ENCODE measurements around the gene SYCE3.
"Not testable (repeated sequence)": the region's sequence is repeated elsewhere in the genome, so short reads cannot be mapped to it uniquely, and the experiment has no call there.

SYCE3 gene

DNA sequence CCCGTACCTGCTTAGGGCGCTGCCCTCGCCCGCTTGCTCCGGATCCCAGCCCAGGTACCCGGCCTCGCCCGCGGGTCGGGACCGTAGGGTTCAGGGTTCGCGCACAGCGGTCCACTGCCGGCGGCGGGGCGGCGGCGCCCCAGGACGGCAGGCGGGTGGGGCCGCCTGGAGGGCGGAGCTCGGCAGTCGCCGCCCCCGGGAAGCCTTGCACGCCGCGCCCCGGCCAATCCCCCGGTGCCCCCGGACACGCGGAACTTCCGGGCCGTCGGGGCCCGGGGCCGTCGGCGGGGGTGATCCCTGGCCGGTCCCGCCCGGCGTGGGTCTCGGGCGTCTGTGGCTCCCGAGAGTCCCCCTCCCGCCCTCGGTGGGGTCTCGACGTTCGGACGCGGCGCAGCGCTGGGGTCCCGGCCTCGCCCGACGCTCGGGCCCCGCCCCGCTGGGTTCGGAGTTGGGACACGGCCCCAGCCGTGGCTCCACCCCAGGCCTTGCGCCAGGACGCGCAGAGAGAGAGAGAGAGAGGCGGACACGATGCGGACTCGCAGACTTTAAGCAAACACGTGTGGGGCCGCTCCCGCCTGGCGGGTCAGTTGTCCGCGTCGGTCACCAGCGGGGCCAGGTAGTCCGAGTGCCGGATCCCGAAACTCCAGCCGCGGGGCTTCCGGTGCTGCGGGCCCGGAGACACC lies 32.7 kb downstream of the SYCE3 start, which contains the start of gene TYMP:
TYMP (minus strand) TSS at position 116 of the 683 bp plus-strand sequence. CDS start 303 bp downstream, outside the sequence.
- no peak for DNase-seq

DNA sequence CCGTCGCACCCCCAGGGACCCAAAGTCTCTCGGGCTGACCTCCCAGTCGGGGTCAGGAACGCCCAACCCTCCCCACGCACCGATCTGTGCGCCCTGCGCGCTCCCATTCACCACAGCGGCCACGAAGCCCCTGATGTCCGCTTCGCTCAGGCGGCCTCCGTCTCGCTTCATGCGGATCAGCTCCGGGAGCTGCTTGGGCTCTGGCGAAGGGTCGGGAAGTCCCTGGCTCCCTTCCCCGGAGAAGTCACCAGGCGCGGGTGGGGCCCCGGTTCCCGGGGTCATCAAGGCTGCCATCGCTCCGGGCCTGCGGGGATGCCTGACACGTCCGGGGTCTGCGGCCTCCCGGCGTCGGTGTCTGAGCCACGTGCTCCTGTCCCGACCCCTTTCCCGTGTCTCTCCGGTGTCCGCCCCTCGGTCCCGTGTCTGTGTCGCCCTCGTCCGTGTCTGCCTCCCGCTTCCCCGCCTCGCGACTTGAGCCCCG lies 33.3 kb downstream of the SYCE3 start:
- DNase-seq: no peak

DNA sequence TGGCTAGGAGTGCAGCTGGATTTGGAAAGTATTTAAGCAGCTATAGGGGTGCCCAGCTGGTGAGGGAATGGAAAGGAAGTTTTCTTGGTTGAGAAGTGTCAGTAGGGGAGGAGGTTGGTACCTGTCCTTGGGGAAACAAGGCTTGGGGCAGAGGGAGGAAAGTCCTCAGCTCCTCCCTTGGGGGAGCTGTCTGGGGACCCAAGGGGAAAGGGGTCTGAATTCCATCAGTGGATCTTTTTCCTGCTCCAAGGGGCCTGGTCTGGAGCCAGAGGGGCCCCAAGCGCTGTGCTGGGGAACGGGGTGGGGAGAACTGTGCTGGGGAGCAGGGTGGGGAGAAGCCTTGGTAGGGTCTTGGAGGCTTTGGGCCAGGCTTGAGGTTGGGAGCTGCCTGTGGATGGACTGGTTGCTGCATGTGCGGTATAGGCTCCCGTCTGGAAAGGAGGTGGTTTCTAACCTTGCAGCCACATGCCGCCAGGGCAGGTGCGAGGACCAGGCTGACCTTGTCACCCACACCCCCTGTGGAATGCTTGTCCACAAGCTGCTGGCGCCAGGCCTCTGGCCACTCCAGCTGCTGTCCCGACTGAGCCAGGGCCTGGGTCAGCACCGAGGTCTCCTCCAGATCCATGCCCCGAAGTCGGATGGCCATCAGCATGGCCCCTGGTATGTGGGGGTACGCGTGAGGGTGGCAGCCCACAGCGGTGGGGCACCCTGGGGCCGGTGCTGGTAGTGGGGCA lies 33.9 kb downstream of the SYCE3 start:
- DNase-seq: no peak

DNA sequence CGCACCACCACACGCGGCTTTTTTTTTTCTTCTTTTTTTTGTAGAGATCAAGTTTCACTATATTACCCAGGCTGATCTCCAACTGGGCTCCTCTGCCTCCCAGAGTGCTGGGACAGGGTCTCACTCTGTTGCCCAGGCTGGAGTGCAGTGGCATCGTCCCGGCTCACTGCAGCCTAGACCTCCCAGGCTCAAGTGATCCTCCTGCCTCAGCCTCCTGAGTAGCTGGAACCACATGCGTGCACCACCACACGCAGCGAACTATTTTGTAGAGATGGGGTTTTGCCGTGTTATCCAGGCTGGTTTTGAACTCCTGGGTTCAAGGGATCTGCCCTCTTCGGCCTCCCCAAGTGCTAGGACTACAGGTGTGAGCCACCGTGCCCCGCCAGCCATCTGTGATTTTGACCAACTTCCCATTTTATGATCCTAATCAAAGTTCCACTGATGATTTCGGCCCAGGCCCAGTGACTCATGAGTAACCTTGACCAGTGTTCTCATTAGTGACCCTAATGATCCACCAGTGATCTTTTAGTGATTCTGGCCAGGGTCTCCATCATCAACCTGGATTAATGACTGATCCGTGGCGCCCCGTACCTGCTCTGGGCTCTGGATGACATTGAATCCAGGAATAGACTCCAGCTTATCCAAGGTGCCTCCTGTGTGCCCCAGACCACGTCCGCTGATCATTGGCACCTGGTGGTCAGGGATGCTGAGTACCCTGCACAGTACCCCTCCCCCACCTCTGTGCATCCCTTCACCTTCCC lies 34.6 kb downstream of the SYCE3 start:
- DNase-seq: no peak

DNA sequence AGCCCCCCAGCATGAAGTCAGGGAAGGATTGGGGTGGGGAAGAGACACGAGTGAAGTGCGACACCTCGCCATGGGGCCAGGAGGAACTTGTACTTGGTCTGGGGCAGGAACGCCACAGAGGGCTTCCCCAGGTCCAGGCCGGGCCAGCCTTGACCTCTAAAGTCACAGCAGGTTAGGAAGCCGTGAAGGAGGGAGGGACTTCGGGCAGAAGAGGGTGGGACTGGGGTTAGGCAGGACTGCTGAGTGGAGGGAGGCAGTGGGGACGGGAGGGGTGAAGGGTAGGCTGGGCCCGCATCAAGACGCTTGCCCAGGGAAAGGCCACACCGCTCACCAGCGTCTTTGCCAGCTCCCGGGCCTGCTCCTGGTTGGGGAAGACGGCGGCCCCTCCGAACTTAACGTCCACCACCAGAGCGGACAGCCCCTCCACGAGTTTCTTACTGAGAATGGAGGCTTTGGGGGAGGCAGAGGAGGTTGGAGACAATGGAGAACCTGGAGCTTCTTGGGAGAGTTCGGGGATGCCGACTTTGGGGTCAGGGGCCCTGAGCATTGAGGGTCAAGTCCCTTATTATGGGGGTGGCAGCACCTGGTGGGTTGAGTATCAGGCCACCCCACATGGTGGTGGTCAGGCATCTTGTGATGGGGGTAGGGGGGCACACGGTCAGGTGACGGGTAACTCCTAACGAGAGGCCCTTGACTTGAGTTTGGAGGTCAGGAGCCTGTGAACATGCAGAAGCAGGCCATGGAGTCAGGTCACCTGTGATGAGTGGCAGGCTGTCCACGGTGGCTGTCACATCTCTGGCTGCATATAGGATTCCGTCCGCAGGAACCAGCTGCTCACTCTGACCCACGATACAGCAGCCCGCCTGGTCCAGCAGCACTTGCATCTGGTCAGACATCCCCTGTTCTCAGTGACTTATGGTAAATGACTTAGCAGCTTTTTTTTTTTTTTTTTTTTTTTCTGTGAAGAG lies 35.6 kb downstream of the SYCE3 start:
- DNase-seq: no peak

DNA sequence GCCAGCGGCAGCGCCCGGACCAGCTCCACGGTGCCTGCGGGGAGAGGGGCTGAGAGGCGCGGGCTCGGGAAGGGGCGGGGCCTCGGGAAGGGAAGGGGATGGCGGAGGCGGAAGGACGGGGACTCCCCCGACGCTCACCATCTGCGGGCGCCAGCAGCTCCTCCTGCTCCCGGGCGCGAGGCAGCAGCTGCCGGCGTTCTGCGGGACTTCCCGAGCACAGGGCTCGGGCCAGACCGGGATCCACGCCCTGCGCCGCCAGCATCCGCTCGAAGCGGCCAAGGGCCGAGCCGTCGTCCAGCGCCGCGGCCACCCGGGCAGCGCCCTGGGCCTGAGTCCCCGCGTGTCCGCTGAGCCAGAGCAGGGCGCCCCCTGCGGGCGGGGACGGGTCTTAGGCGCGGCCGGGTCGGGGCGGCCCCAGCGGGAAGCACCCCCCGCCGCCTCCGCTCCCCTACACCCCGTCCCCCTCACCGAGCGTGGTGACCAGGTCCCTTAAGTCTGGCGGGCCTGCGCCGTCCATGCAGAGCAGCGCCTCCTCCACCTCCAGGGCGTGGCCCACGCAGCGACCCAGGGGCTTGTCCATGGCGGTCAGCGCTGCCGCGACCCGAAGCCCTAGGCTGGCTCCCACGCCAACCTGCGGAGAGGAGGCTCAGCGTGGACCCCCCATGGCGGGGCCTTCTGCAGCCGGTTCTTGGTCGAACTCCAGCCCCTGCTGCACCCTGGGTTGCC lies 36.4 kb downstream of the SYCE3 start:
- DNase-seq: peak; percentile 51

DNA sequence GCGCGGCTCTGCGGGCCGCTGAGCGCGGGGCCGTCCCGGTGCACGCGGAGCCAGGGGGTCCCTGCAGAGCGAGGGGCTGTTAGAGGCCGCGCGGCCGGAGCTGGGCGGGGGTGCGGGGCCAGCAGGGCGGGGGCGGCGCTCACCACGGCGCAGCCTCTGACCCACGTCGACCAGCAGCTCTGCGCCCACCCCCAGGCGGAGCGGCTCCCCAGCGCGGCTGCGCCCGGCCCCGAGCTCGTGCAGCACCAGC lies 36.9 kb downstream of the SYCE3 start:
- DNase-seq: no peak

DNA sequence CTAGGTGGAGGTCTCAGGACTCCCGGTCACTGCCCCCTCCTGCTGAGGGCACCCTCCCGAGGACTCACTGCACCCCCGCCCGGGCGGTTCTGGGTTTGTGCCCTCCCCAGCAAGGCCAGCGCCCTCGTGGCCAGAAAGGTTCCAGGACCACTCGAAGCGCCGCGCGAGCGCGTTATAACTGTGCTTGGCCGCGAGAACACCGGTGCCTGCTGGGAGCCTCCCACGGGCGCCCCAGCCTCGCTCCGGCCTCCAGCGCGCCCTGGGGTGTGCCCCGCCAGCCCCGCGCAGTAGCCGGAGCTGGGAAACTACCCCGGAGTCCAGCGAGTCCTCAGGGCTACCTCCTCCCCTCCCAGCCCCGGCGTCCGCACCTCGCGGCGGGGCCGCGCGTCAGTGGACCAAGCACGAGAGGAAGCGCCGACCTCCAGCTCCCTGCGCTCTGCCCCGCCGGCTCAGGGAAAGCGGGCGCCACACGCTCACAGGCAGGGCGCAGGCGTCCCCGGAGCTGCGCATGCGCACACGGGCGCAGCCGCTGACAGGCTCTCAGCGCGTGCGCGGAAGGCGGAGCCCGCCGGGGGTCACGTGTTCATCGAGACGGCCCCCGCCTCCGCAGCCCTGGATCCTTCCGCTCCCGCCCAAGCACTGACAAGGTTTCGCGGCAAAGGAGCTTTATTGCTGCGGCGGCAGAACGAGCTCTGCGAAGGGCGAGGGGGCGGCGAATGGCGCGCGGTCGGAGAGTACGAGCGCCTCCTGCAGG lies 37.4 kb downstream of the SYCE3 start, which contains the start of gene SCO2:
SCO2 (minus strand) TSS at position 495 of the 754 bp plus-strand sequence. CDS start 1,187 bp downstream, outside the sequence.
- DNase-seq: peak; percentile 94

DNA sequence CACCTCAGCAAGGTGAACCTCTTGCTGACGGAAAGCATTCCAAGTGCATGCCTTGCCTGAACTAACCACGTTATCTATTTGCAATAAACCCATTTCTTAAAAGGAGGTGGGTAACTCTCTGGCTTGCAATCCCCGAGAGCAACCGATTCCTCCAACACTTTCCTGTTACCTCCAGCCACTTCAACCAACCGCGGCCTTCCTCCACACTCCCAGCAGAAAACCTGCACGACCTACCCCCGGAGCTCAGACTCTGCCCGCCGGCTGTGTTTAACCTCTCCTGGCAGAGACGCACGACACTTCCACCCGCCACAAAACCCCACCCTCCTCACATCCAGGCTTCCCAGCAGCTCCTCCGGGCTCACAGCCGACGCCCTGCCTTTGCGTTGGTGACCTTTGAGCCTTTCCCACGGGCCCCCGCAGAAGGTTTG lies 38.0 kb downstream of the SYCE3 start:
- DNase-seq: no peak

DNA sequence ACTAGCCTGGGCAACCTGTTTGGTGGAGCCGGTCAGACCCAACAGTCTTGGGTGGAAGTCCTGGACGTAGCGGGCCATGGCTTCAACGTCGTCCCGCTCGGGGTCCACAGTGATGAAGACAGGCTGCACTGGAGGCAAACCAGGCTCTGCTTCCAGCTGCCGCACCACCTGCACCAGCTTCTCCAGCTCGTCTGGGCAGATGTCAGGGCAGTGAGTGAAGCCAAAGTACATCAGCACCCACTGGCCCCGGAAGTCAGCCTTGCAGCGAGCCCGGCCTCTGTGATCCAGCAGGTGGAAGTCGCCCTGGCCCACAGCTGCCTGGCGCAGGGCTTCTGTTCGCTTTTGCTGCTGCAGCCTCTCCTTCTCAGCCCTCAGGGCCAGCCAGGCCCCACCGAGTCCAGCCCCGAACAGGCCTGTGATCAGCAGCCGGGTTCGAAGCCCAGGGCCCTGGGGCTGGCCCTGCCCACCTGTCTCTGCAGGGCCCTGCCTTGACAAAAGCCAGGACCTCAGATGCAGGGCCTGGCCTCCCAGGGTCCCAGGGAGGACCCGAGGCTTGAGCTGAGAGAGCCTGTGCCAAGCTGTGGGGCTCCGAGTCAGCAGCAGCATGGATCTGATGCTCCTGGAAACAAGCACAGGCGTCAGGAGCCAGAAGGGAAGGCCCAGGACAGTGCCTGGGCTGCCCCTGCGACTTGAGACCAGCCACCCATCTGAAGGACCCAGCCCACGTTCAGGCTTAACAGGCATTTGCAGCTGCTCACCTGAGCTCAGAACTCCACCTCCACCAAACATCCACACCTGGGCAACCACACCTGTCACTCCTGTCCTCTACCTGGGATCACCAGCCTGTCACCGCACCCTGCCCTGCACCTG lies 38.7 kb downstream of the SYCE3 start:
- peak; percentile 55 for DNase-seq

DNA sequence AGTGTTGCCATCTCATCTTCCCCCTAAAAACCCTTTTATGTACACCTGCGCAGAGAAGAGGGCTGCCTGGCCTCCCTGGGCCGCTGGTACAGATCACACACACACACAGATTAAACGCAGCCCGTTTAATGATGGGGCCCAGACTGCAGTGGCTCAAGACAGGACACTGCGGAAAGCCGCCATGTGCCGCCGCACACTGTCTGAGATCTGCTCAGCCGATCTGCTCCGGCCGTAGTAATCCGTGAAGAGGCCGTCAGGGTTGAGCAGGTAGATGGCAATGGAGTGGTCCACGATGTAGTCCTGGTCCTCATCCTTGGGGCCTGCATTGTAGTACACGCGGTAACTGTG lies 39.3 kb downstream of the SYCE3 start:
- no peak for DNase-seq

DNA sequence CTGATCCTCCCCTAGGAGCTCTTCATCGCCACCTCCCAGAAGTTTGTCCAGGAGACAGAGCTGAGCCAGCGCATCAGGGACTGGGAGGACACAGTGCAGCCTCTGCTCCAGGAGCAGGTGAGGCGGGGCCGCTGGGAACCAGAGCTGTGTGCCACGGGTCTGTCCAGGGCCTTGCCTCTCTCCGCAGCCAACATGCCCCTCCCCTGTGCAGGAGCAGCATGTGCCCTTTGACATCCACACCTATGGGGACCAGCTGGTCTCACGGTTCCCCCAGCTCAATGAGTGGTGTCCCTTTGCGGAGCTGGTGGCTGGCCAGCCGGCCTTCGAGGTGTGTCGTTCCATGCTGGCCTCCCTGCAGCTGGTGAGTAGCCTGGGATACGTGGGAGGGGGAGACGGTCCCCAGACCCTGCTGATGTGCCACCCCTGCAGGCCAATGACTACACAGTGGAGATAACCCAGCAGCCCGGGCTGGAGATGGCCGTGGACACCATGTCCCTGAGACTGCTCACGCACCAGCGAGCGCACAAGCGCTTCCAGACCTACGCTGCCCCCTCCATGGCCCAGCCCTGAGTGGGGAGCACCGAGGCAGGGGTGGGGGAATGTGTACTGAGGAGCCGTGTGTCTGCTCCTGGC lies 39.8 kb downstream of the SYCE3 start:
- no peak for DNase-seq

DNA sequence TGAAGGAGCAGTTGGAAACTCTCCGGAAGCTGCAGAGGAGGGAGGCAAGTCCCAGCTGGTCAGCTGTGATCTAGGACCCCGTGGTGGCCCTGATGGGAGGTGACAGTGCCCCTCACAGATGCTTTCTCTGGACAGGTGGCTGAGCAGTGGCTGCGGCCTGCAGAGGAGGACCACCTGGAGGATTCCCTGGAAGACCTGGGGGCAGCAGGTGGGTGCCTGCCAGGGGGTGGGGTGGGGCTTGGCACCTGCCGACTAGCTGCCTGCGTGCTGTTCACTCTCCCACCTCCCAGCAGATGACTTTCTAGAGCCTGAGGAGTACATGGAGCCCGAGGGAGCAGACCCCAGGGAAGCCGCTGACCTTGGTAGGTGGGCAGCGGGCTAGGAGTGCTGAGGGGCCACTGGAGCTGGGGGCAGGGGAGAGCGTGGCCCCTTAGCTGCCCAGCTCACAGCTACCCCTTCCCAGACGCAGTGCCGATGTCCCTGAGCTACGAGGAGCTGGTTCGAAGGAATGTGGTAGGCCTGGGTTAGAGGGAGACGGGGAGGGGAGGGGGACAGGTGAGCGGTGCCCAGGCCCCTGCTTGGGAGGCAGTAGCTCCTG lies 40.4 kb downstream of the SYCE3 start:
- no peak for DNase-seq

DNA sequence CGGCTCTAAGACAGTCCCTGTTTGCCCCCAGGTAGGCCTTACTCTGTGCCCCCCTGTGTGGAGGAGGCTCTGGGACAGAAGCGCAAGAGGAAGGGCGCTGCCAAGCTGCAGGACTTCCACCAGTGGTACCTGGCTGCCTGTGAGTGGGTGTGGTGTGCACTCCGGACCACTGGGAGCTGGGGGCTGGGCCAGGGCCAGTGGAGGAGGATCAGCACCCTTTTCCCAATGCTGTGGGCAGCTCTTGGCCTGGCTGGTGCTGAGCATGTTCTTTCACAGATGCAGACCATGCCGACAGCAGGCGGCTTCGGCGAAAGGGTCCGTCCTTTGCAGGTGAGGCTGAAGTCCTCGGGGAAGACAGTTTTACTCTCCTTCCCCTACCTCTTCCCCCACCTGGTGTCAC lies 41.0 kb downstream of the SYCE3 start:
- no peak for DNase-seq

DNA sequence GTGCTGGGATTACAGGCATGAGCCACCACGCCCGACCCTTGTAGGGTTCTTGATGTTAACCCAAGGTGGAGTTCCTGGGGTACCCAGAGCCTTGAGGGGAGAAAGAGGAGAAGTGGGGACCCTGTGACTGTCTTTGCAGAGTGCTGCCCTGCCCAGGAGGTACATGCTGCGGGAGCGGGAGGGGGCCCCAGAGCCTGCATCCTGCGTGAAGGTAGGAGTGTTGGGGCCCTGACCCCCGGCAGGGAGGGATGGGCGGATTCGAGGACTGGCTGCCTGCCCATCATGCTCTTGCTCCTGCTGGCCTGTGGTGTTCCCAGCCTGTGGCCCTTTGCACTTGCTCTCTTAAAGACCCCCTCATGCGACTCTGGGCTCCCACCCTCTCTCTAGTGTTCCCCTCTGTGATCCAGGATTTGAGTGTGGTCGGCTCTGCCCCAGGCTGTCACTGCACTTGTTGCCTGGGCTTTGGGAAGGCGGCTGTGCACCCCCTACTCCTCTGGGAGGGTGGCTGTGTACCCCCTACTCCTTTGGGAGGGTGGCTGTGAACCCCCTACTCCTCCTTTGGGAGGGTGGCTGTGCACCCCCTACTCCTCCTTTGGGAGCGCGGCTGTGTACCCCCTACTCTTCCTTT lies 41.8 kb downstream of the SYCE3 start:
- no peak for DNase-seq

DNA sequence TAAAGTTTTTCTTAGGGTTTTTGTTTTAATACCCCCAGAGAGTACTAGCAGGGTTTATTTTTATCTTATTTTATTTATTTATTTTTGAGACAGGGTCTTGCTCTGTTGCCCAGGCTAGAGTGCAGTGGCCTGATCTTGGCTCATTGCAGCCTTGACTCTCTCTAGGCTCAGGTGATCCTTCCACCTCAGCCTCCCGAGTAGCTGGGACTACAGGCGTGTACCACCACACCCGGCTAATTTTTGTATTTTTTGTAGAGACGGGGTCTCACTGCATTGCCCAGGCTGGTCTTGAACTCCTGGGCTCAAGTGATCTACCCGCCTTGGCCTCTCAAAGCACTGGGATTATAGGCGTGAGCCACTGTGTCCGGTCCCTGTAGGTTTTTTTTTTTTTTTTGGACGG lies 42.5 kb downstream of the SYCE3 start:
- not testable (repeated sequence) for DNase-seq

DNA sequence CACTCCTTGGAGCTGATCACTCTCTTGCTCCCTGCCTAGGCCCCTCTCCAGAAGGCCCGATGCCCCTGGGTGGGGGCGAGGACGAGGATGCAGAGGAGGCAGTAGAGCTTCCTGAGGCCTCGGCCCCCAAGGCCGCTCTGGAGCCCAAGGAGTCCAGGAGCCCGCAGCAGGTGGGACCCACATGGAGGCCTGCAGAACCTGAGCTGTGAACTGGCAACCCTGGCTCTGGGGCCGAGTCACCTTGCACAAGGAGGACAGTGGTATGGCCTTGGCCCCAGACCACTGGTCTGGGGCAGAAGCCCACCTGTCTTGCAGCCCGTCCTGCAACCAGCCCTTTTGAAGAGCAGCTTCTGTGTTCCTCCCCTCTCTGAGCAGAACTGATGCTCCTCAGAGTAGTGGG lies 43.6 kb downstream of the SYCE3 start:
- DNase-seq: no peak

DNA sequence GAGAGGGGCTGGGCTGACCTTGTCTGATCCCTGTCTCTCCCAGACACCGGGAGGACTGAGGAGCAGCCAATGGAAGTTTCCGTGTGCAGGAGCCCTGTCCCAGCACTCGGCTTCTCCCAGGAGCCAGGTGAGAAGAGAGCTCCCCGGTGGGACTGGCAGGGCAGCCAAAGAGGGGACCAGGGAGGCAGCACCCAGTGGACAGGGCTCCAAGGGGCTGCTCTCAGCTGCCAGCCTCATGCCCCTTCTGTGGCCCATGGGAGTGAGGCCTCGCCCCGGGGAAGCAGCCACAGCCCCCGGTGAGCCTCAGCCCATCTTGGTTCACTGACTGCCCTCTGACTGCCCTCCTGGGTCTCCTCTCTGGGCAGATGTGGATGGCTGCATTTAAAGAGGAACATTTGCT lies 44.1 kb downstream of the SYCE3 start:
- DNase-seq: no peak
